Suprapubic skin (tissue), 4 donors: ENCODE measurements around the gene CFAP74. TPM values are rescaled to one million over a fixed set of nuclear protein-coding genes. Genes with fewer than 3 reads are reported as not detected.

Experiments
- DNase-seq, 2 donors: peaks; one replicate each; pipeline ENCODE4 v3.0.0-alpha.2; 2019; ENCODE audit warnings: low spot score in 2 of 2
- H3K27ac ChIP-seq: fragments of 200-600 bp; sonication (generic); one replicate; pipeline ENCODE4 v1.5.1; 2019
- H3K27me3 ChIP-seq: fragments of 200-600 bp; sonication (generic); one replicate; pipeline ENCODE4 v1.5.1; 2019
- H3K36me3 ChIP-seq: fragments of 200-600 bp; sonication (generic); one replicate; pipeline ENCODE4 v1.5.1; 2019
- H3K4me1 ChIP-seq: fragments of 200-600 bp; sonication (generic); one replicate; pipeline ENCODE4 v1.5.1; 2019
- H3K4me3 ChIP-seq: fragments of 200-600 bp; sonication (generic); one replicate; pipeline ENCODE4 v1.5.1; 2019; ENCODE audit warnings: mild to moderate bottlenecking
- H3K9me3 ChIP-seq: fragments of 200-600 bp; sonication (generic); one replicate; pipeline ENCODE4 v1.5.1; 2019
- CTCF ChIP-seq, 2 donors: fragments of 200-600 bp in 1 of 2; fragments of 450-650 bp in 1 of 2; sonication (generic) in 1 of 2; IDR thresholded peaks; one replicate each; pipeline ENCODE4 v1.5.1; 2016 to 2019; ENCODE audit warnings: antibody characterized with exemption in 2 of 2, mild to moderate bottlenecking in 1 of 2, moderate library complexity in 1 of 2
- EP300 ChIP-seq: sonication (generic); formaldehyde crosslinking; IDR thresholded peaks from one replicate; pipeline ENCODE4 v1.6.1; 2017; ENCODE audit warnings: antibody characterized with exemption
- POLR2A ChIP-seq, 2 donors: fragments of 450-650 bp; IDR thresholded peaks; one replicate each; pipeline ENCODE4 v1.6.1; 2017; ENCODE audit warnings: antibody characterized with exemption in 2 of 2, mild to moderate bottlenecking in 2 of 2, moderate library complexity in 2 of 2
- POLR2AphosphoS5 ChIP-seq, 3 donors: sonication (generic); formaldehyde crosslinking; IDR thresholded peaks; one replicate each; pipeline ENCODE4 v1.6.1; 2017; ENCODE audit warnings: antibody characterized with exemption in 3 of 3
- WGBS: methylation state at CpG from one replicate; pipeline ENCODE4 v1.1.5; 2018; 5-methylcytosine and 5-hydroxymethylcytosine counted together
- total RNA-seq, 4 donors: library from RNA; depleted of rRNA; stranded (reverse); fragments of >200 nt; gene quantifications; one replicate each; pipeline ENCODE4 v1.1.0, GENCODE V29; 2016

CFAP74 gene
- total RNA-seq, 4 donors from 2014 or later = not detected

GRCh38 chr1:1892763-1893120 lies 110.8 kb downstream of the CFAP74 start:
- Histone ChIP-seq H3K27me3 (no peaks in the 10 kb centered on the region), H3K36me3 (no peaks in the 10 kb centered on the region), H3K4me3 (peak overlapping the region; percentile 90), H3K4me1 (peaks cover 68% of the 10 kb centered on the region), H3K27ac (peak overlapping the region; percentile 98), H3K9me3 (no peaks in the 10 kb centered on the region)
- WGBS = 49% methylated on average over 7 of the region's 7 CpGs
- no peak for DNase-seq
- TF ChIP-seq POLR2A (IDR thresholded peaks at IDR 0.05) = no peak
- TF ChIP-seq POLR2AphosphoS5 (IDR thresholded peaks at IDR 0.05) = no peak
- TF ChIP-seq EP300 = no peak
- no peak for TF ChIP-seq CTCF (IDR thresholded peaks at IDR 0.05)

DNA sequence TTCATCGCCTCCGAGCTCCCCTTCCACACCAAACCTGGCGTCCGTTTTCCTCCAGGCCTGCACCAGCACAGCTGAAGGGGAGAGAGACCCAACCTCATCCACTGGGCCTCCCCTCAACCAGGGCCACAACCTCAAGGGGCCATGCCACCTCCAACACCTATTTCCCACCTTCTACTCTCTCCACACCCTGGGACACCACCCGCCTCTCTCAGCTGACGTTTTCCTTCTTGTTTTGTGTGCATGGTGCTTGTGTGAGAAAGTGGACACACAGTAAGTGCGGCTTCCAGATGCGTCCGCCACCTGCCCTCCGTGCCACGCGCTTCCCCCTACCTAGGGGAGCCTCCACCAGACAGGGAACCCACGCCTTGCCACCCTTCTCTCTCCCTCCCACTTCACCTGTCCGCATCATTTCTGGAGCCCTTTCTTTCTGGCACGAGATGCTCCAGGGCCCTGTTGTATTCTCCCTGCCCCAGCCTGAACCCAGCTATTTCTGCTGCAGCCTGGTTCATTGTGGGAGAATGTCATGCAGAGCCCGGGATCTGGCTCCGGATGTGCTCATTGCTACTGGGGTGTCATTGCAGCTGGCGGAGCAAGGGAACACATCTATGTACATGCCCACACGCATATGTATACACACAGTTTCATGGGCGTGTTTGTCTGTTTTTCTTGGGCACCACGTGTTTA lies 111.4 kb downstream of the CFAP74 start:
- DNase-seq = no peak
- Histone ChIP-seq H3K36me3 (no peaks in the 10 kb centered on the region), H3K4me3 (peak overlapping the region; percentile 90), H3K4me1 (peaks cover 69% of the 10 kb centered on the region), H3K9me3 (no peaks in the 10 kb centered on the region), H3K27me3 (no peaks in the 10 kb centered on the region), H3K27ac (peak overlapping the region; percentile 98)
- TF ChIP-seq POLR2AphosphoS5 (IDR thresholded peaks at IDR 0.05) (no peak), POLR2A (IDR thresholded peaks at IDR 0.05) (no peak)
- WGBS = 34% methylated on average over 21 of the region's 21 CpGs

GRCh38 chr1:1891349-1892078 lies 112.1 kb downstream of the CFAP74 start:
- no peak for TF ChIP-seq CTCF (IDR thresholded peaks at IDR 0.05)
- TF ChIP-seq POLR2A (IDR thresholded peaks at IDR 0.05) = no peak
- TF ChIP-seq EP300 = no peak
- TF ChIP-seq POLR2AphosphoS5 (IDR thresholded peaks at IDR 0.05) = peak in 1 of 3 donors; percentile 19

GRCh38 chr1:1890506-1891348 lies 112.9 kb downstream of the CFAP74 start, which contains the start of gene GNB1:
GNB1 (minus strand) TSS chr1:1891087; CDS start chr1:1825453, 65,634 bp downstream.
- H3K36me3 ChIP-seq = no peaks in the 10 kb centered on the region
- no peaks in the 10 kb centered on the region for H3K9me3 ChIP-seq
- TF ChIP-seq POLR2A (IDR thresholded peaks at IDR 0.05) = peak in 1 of 2 donors; percentile 93
- no peak for TF ChIP-seq POLR2AphosphoS5 (IDR thresholded peaks at IDR 0.05)
- no peak for TF ChIP-seq EP300
- no peak for TF ChIP-seq CTCF (IDR thresholded peaks at IDR 0.05)
- H3K4me1 ChIP-seq = peaks cover 80% of the 10 kb centered on the region
- peak within 1 kb of the TSS; percentile 90 for H3K4me3 ChIP-seq
- H3K27ac ChIP-seq = peak within 1 kb of the TSS; percentile 98
- WGBS = 0% methylated on average over 20 of the region's 137 CpGs
- peak in 1 of 2 donors; percentile 91 for DNase-seq
- no peaks in the 10 kb centered on the region for H3K27me3 ChIP-seq

More at GRCh38 chr1:1891349-1892078, 112.1 kb downstream of the CFAP74 start:
- WGBS = 0% methylated on average over 7 of the region's 59 CpGs
- H3K9me3 ChIP-seq = no peaks in the 10 kb centered on the region
- no peak for DNase-seq
- H3K4me3 ChIP-seq = peak overlapping the region; percentile 90
- H3K27ac ChIP-seq = peak overlapping the region; percentile 98
- no peaks in the 10 kb centered on the region for H3K27me3 ChIP-seq
- peaks cover 74% of the 10 kb centered on the region for H3K4me1 ChIP-seq
- H3K36me3 ChIP-seq = no peaks in the 10 kb centered on the region

- Histone ChIP-seq H3K36me3 (no peaks in the 10 kb centered on the region), H3K4me1 (peaks cover 73% of the 10 kb centered on the region), H3K27me3 (no peaks in the 10 kb centered on the region), H3K9me3 (no peaks in the 10 kb centered on the region), H3K4me3 (peak overlapping the region; percentile 90), H3K27ac (peak overlapping the region; percentile 98)
- DNase-seq = no peak
- TF ChIP-seq POLR2AphosphoS5 (IDR thresholded peaks at IDR 0.05) (no peak), POLR2A (IDR thresholded peaks at IDR 0.05) (no peak), EP300 (no peak), CTCF (IDR thresholded peaks at IDR 0.05) (no peak)
- WGBS = under 1% methylated on average over 42 of the region's 88 CpGs
These were observed 113.6 kb downstream of the CFAP74 start for GRCh38 chr1:1889847-1890505.
